Measurements from ENCODE around the gene TOR3A.

TOR3A gene

GRCh38 chr1:179107706-179108629, 26.1 kb downstream of the TOR3A start:
- no CpG with 5 or more reads among the region's 15 CpGs for WGBS (ENCODE audit: insufficient coverage, insufficient read length)
- H3K27me3 ChIP-seq (ENCODE audit: control insufficient read depth, insufficient read depth, low read length), result no peaks in the 10 kb centered on the region
- DNase-seq (ENCODE audit: low read depth, low spot score), result no peak
- peaks cover 16% of the 10 kb centered on the region for H3K36me3 ChIP-seq (ENCODE audit: control insufficient read depth, insufficient read depth, low read length)
- no peaks in the 10 kb centered on the region for H3K9me3 ChIP-seq (ENCODE audit: control insufficient read depth, insufficient read depth, low read length)
- no peak overlapping the region for H3K27ac ChIP-seq (ENCODE audit: low read length)
- H3K4me1 ChIP-seq (ENCODE audit: control insufficient read depth, insufficient read depth, low read length), result no peaks in the 10 kb centered on the region
- no peak overlapping the region for H3K4me3 ChIP-seq (ENCODE audit: low read length)

- Histone ChIP-seq H3K27me3 (ENCODE audit: control insufficient read depth, insufficient read depth, low read length) (no peaks in the 10 kb centered on the region), H3K4me1 (ENCODE audit: control insufficient read depth, insufficient read depth, low read length) (no peaks in the 10 kb centered on the region), H3K27ac (ENCODE audit: low read length) (no peak overlapping the region), H3K4me3 (ENCODE audit: low read length) (no peak overlapping the region), H3K36me3 (ENCODE audit: control insufficient read depth, insufficient read depth, low read length) (peaks cover 16% of the 10 kb centered on the region), H3K9me3 (ENCODE audit: control insufficient read depth, insufficient read depth, low read length) (no peaks in the 10 kb centered on the region)
- no CpG with 5 or more reads among the region's 2 CpGs for WGBS (ENCODE audit: insufficient coverage, insufficient read length)
- DNase-seq (ENCODE audit: low read depth, low spot score), result no peak
Measured at GRCh38 chr1:179108644-179109043, 26.8 kb downstream of the TOR3A start.

- WGBS (ENCODE audit: insufficient coverage, insufficient read length), result 100% methylated on average over 3 of the region's 3 CpGs
- H3K27ac ChIP-seq (ENCODE audit: low read length), result no peak overlapping the region
- DNase-seq (ENCODE audit: low read depth, low spot score), result no peak
- no peak overlapping the region for H3K4me3 ChIP-seq (ENCODE audit: low read length)
- no peaks in the 10 kb centered on the region; the same call in 1 of the 2 replicates for H3K36me3 ChIP-seq (ENCODE audit: control insufficient read depth, insufficient read depth, low read length)
- no peaks in the 10 kb centered on the region for H3K9me3 ChIP-seq (ENCODE audit: control insufficient read depth, insufficient read depth, low read length)
- H3K4me1 ChIP-seq (ENCODE audit: control insufficient read depth, insufficient read depth, low read length), result peaks cover 2% of the 10 kb centered on the region
- no peaks in the 10 kb centered on the region for H3K27me3 ChIP-seq (ENCODE audit: control insufficient read depth, insufficient read depth, low read length)
Measured at GRCh38 chr1:179115181-179115580, 33.3 kb downstream of the TOR3A start.

GRCh38 chr1:179119513-179119912, 37.6 kb downstream of the TOR3A start:
- no peaks in the 10 kb centered on the region; the same call in 1 of the 2 replicates for H3K36me3 ChIP-seq (ENCODE audit: control insufficient read depth, insufficient read depth, low read length)
- no peak overlapping the region for H3K27ac ChIP-seq (ENCODE audit: low read length)
- no peak for DNase-seq (ENCODE audit: low read depth, low spot score)
- no peaks in the 10 kb centered on the region for H3K27me3 ChIP-seq (ENCODE audit: control insufficient read depth, insufficient read depth, low read length)
- no peak overlapping the region for H3K4me3 ChIP-seq (ENCODE audit: low read length)
- peaks cover 2% of the 10 kb centered on the region for H3K4me1 ChIP-seq (ENCODE audit: control insufficient read depth, insufficient read depth, low read length)
- no peaks in the 10 kb centered on the region for H3K9me3 ChIP-seq (ENCODE audit: control insufficient read depth, insufficient read depth, low read length)

GRCh38 chr1:179120736-179121135, 38.9 kb downstream of the TOR3A start:
- H3K36me3 ChIP-seq (ENCODE audit: control insufficient read depth, insufficient read depth, low read length), result no peaks in the 10 kb centered on the region; the same call in 1 of the 2 replicates
- no CpG with 5 or more reads among the region's 2 CpGs for WGBS (ENCODE audit: insufficient coverage, insufficient read length)
- peaks cover 2% of the 10 kb centered on the region for H3K4me1 ChIP-seq (ENCODE audit: control insufficient read depth, insufficient read depth, low read length)
- no peaks in the 10 kb centered on the region for H3K9me3 ChIP-seq (ENCODE audit: control insufficient read depth, insufficient read depth, low read length)
- DNase-seq (ENCODE audit: low read depth, low spot score), result no peak
- H3K27me3 ChIP-seq (ENCODE audit: control insufficient read depth, insufficient read depth, low read length), result no peaks in the 10 kb centered on the region
- H3K4me3 ChIP-seq (ENCODE audit: low read length), result no peak overlapping the region
- H3K27ac ChIP-seq (ENCODE audit: low read length), result no peak overlapping the region

- DNase-seq (ENCODE audit: low read depth, low spot score), result peak; percentile 13
- no CpG with 5 or more reads among the region's 7 CpGs for WGBS (ENCODE audit: insufficient coverage, insufficient read length)
- no peaks in the 10 kb centered on the region; the same call in 1 of the 2 replicates for H3K36me3 ChIP-seq (ENCODE audit: control insufficient read depth, insufficient read depth, low read length)
Measured at GRCh38 chr1:179121159-179121938, 39.5 kb downstream of the TOR3A start.

GRCh38 chr1:179124873-179125272, 43.0 kb downstream of the TOR3A start:
- Histone ChIP-seq H3K27ac (ENCODE audit: low read length) (no peak overlapping the region), H3K4me1 (ENCODE audit: control insufficient read depth, insufficient read depth, low read length) (no peaks in the 10 kb centered on the region), H3K36me3 (ENCODE audit: control insufficient read depth, insufficient read depth, low read length) (no peaks in the 10 kb centered on the region), H3K27me3 (ENCODE audit: control insufficient read depth, insufficient read depth, low read length) (no peaks in the 10 kb centered on the region), H3K9me3 (ENCODE audit: control insufficient read depth, insufficient read depth, low read length) (no peaks in the 10 kb centered on the region), H3K4me3 (ENCODE audit: low read length) (no peak overlapping the region)
- no CpG with 5 or more reads among the region's 1 CpG for WGBS (ENCODE audit: insufficient coverage, insufficient read length)
- no peak for DNase-seq (ENCODE audit: low read depth, low spot score)

More at GRCh38 chr1:179121159-179121938, 39.5 kb downstream of the TOR3A start:
- no peaks in the 10 kb centered on the region for H3K9me3 ChIP-seq (ENCODE audit: control insufficient read depth, insufficient read depth, low read length)
- H3K27me3 ChIP-seq (ENCODE audit: control insufficient read depth, insufficient read depth, low read length), result no peaks in the 10 kb centered on the region
- no peak overlapping the region for H3K27ac ChIP-seq (ENCODE audit: low read length)
- H3K4me1 ChIP-seq (ENCODE audit: control insufficient read depth, insufficient read depth, low read length), result peaks cover 2% of the 10 kb centered on the region
- H3K4me3 ChIP-seq (ENCODE audit: low read length), result no peak overlapping the region

- no CpG with 5 or more reads among the region's 8 CpGs for WGBS (ENCODE audit: insufficient coverage, insufficient read length)
- no peak overlapping the region for H3K27ac ChIP-seq (ENCODE audit: low read length)
- H3K4me1 ChIP-seq (ENCODE audit: control insufficient read depth, insufficient read depth, low read length), result no peaks in the 10 kb centered on the region
Measured at GRCh38 chr1:179126338-179127060, 44.6 kb downstream of the TOR3A start.

GRCh38 chr1:179127163-179127895, 45.5 kb downstream of the TOR3A start:
- H3K36me3 ChIP-seq (ENCODE audit: control insufficient read depth, insufficient read depth, low read length), result no peaks in the 10 kb centered on the region
- DNase-seq (ENCODE audit: low read depth, low spot score), result no peak
- no peaks in the 10 kb centered on the region for H3K27me3 ChIP-seq (ENCODE audit: control insufficient read depth, insufficient read depth, low read length)
- H3K27ac ChIP-seq (ENCODE audit: low read length), result no peak overlapping the region
- no CpG with 5 or more reads among the region's 5 CpGs for WGBS (ENCODE audit: insufficient coverage, insufficient read length)
- no peaks in the 10 kb centered on the region for H3K9me3 ChIP-seq (ENCODE audit: control insufficient read depth, insufficient read depth, low read length)
- H3K4me3 ChIP-seq (ENCODE audit: low read length), result no peak overlapping the region
- H3K4me1 ChIP-seq (ENCODE audit: control insufficient read depth, insufficient read depth, low read length), result no peaks in the 10 kb centered on the region

More at GRCh38 chr1:179126338-179127060, 44.6 kb downstream of the TOR3A start:
- H3K27me3 ChIP-seq (ENCODE audit: control insufficient read depth, insufficient read depth, low read length), result no peaks in the 10 kb centered on the region
- H3K9me3 ChIP-seq (ENCODE audit: control insufficient read depth, insufficient read depth, low read length), result no peaks in the 10 kb centered on the region
- H3K4me3 ChIP-seq (ENCODE audit: low read length), result no peak overlapping the region
- no peaks in the 10 kb centered on the region for H3K36me3 ChIP-seq (ENCODE audit: control insufficient read depth, insufficient read depth, low read length)
- DNase-seq (ENCODE audit: low read depth, low spot score), result no peak
